Ramos (cell line): Measurements from ENCODE around the gene USP21.

ENCODE experiments used
- in situ Hi-C: fragments of 300-500 bp; cut with MboI; formaldehyde crosslinking; loops from one replicate; pipeline ENCODE4 v1.14.3; 2022; ENCODE audit warnings: low sequenced_read_pairs; ENCODE audit not compliant: unreplicated experiment

USP21 gene

GRCh38 chr1:161132410-161133219 is 26.7 kb upstream of the USP21 start, which contains the start of gene DEDD:
Gene DEDD (minus strand): TSS chr1:161132667. CDS start chr1:161124462, 8,205 bp downstream.
- in situ Hi-C loops, result no loop called here

DNA sequence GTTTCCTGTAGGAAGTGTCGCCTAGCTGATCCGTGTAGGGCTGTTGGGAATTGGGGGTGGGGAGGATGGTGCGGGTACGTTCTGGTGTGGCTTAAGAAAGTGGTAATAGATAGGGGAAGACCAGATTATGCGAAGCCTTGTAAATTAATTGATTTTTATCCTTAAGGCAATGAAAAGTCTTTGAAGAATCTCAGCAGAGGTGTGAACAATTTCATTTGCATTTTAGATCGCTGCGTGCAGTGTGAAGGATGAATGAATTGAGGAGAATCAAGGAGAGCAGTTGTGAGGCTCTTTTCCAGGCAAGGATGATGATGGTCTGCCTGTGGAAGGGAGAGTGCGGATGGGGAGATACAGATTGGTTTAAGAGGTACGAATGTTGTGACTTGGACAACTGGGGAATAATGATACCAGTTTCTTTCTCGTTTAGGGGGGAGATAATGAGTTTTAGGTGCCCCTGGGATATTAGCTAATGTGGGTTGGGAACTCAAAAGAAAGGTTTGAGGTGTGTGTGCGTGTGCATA is 26.0 kb upstream of the USP21 start:
- in situ Hi-C loops, result no loop called here

DNA sequence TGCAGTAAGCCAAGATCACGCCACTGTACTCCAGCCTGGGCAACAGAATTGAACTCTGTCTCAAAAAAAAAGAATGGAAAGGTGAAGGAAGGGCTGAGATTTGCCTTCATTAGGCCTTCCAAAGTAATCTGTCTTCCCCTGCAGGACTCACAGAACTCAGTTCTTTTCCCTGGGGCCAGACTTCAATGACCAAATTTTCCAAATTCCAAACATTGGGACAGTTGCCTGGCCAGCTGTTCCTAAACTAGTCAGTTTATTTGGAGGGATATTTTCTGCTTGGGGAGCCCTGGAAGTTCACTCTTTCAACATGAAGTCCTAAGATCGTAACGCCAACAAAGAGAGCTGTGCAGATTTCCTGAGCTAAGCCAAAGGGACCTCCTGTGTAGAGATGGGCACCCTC is 21.4 kb upstream of the USP21 start:
- in situ Hi-C loops, result no loop called here

DNA sequence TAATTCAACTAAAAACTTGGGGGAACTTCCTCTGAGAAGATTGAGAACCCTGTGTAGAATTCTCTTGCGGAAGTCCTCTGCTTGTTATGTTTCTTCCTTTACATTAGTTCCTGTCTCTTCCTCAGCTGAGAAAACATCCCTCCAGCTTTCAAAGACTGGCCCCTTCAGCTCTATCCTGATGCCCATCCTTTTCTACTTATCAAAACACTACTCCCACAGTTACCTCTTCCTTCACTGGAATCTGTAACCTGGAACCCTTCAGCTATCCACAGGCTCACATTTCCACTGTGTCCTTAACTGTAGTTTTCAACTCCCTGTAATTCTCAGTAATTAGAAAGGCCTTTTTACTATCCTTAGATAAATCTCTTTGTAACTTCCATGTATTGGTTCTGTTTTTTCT is 20.9 kb upstream of the USP21 start:
- in situ Hi-C loops, result no loop called here

GRCh38 chr1:161139766-161140165 is 19.5 kb upstream of the USP21 start:
- in situ Hi-C loops, result no loop called here

DNA sequence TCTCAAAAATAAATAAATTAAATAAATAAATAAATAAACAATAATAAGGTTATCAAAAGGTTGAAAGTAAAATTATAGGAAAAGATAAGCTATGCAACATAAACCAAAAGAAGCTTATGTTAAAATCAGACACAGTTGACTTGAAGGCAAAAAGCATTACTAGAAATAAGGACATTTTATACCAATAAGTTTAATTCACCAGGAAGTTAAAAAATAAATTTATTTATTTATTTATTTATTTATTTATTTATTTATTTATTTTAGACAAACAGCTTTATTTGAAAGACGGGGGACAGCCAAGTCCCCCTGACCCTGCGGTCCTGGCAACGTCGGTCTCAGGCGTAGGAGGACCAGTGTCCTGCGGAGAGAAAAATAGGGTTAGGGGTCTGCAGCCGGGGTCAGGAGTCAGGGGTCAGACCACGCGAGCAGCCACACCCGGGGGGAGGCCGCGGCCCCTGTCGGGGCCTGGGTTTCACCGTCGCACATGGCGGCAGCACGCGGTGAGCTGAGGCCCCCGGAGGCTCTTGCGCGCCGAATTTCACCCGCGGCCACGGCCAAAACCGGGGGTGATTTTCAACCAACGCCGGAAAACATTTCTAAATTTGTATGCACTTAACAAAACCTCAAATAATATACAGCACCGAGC is 18.4 kb upstream of the USP21 start:
- in situ Hi-C loops, result no loop called here

DNA sequence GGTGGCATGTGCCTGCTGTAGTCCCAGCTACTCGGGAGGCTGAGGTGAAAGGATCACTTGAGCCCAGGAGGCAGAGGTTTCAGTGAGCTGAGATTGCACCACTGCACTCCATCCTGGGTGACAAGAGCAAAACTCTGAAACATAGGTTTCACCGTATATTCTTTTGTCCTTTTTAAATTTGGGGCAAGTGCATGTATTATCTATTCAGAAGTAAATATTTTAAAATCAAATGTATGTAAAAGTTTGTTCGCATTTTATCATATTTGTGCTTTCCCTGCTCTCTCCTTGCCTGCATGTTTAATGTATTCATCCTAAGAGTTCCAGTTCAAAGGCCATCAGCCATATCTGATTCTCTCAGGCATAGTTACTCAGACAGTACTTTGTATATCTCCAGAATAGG is 13.5 kb upstream of the USP21 start:
- in situ Hi-C loops, result no loop called here

DNA sequence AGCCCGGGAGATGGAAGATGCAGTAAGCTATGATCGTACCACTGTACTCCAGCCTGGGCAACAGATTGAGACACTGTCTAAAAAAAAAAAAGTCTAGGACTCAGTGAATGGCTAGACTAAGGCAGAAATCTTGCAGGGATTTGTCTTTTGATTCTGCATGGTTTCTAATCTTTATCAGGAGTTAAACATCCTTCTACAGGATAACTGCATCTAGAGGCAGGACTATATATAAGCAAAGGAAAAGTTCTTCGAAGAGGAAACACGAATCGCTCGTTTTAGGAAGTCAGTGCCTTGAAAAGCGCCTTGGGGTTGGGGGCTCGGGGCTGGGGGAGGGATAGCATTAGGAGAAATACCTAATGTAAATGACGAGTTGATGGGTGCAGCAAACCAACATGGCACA is 6.1 kb upstream of the USP21 start:
- in situ Hi-C loops, result no loop called here

GRCh38 chr1:161153682-161154337 is 5.5 kb upstream of the USP21 start, which contains the start of gene UFC1:
Gene UFC1 (plus strand): TSS chr1:161153978. CDS start chr1:161153998, 20 bp downstream.
- in situ Hi-C loops, result no loop called here

DNA sequence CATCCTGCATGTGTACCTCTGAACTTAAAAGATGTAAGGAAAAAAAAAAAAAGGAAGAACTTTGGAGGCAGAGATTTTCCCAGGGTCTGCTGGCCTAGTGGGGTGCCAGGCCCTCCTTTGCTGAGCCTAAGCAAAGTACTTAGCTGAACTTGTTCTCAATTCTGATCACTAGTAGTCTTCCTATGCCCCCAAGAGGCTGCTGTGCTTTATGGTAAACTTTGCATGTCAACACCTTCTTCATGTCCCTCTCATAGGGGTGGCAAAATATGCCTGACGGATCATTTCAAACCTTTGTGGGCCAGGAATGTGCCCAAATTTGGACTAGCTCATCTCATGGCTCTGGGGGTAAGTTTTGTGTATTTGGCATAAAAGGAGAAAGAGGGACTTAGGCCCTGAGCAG is 1.4 kb upstream of the USP21 start:
- in situ Hi-C loops, result no loop called here

DNA sequence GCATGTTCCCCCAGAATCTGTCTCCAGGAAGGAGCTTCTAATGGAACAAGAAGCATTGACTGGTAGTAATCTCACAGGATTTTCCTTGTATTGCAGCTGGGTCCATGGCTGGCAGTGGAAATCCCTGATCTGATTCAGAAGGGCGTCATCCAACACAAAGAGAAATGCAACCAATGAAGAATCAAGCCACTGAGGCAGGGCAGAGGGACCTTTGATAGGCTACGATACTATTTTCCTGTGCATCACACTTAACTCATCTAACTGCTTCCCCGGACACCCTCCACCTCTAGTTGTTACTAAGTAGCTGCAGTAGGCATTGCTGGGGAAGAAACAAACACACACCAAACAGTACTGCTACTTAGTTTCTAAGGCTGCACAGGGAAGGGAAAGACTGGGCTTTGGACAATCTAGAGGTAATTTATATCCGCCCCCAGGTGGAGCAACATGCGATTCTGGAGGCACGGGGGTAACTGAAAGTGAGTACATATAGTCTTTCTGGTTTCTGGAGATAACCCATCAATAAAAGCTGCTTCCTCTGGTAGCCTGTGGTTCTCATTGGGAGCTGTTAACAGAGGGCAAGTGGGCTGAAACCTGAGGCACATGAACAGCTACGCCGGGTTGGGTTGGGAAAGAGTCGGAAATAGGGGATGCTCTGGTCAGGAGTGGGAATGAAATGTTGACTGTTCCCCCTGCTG is 837 bp upstream of the USP21 start:
- in situ Hi-C loops, result no loop called here

DNA sequence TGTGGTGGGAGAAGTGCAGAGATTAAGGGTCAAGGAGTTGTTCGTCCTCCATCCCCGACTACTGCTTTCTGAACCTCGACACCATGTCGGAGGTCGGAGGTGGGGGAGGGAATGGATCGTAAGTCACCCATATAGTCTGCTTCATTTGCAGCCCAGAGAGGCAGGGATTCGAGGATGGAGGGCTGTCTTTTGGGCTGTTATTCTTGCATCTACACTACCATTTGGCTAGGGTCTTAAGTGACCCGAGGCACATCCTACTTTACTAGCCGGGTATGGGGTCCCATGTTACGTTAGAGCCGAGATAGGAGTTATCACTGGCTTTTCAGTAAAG is 578 bp downstream of the USP21 start:
- in situ Hi-C loops, result no loop called here

DNA sequence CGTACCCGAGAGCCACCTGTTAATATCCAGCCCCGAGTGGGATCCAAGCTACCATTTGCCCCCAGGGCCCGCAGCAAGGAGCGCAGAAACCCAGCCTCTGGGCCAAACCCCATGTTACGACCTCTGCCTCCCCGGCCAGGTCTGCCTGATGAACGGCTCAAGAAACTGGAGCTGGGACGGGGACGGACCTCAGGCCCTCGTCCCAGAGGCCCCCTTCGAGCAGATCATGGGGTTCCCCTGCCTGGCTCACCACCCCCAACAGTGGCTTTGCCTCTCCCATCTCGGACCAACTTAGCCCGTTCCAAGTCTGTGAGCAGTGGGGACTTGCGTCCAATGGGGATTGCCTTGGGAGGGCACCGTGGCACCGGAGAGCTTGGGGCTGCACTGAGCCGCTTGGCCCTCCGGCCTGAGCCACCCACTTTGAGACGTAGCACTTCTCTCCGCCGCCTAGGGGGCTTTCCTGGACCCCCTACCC is 1.4 kb downstream of the USP21 start:
- in situ Hi-C loops, result no loop called here

GRCh38 chr1:161161652-161162051 is 2.4 kb downstream of the USP21 start:
- in situ Hi-C loops, result no loop called here

- in situ Hi-C loops, result no loop called here
Measured at GRCh38 chr1:161162052-161162451, 2.8 kb downstream of the USP21 start.

- in situ Hi-C loops, result no loop called here
Measured at GRCh38 chr1:161162806-161163205, 3.5 kb downstream of the USP21 start.

DNA sequence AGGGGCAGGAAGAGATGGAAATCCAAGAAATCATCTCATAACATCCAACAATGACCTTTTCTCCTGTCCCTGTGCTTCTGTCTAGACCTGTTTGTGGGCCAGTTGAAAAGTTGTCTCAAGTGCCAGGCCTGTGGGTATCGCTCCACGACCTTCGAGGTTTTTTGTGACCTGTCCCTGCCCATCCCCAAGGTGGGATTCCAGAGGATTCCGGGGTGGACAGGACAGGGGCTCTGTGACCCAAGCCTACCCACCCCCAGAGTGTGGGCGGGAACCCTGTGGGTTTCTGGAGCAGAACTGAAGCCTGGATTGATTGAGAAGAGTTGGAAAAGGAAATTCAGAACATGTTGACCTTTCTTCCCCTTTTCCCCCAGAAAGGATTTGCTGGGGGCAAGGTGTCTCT is 4.5 kb downstream of the USP21 start:
- in situ Hi-C loops, result no loop called here

DNA sequence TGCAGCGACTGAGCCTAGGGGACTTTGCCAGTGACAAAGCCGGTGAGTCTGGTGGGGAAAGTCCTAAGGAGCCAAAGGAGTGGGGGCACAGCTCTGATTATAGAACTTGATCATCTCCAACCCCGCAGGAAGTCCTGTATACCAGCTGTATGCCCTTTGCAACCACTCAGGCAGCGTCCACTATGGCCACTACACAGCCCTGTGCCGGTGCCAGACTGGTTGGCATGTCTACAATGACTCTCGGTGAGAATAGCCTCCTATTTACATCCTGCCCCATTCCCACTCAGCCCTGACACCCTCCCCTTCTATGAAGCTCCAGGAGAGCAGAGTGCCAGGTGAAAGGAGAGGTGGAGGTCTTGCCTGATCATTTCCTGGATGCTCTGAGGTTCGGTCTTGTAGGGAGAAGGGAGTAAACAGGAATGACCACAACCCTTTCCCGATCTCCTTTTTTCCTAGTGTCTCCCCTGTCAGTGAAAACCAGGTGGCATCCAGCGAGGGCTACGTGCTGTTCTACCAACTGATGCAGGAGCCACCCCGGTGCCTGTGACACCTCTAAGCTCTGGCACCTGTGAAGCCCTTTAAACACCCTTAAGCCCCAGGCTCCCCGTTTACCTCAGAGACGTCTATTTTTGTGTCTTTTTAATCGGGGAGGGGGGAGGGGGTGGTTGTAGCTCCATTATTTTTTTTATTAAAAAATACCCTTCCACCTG is 5.8 kb downstream of the USP21 start:
- in situ Hi-C loops, result no loop called here

GRCh38 chr1:161165742-161166668 is 6.7 kb downstream of the USP21 start, which contains the start of gene PPOX:
Gene PPOX (plus strand): TSS chr1:161166426. CDS start chr1:161166848, 422 bp downstream.
- in situ Hi-C loops, result no loop called here
